Naive thymus-derived CD4-positive, alpha-beta T cell (primary cell): ENCODE data around the gene ALPL. TPM values are rescaled to one million over a fixed set of nuclear protein-coding genes. Genes with fewer than 3 reads are reported as not detected.
"Not testable (repeated sequence)": the region's sequence is repeated elsewhere in the genome, so short reads cannot be mapped to it uniquely, and the experiment has no call there.

Experiments
- ATAC-seq: fragments of 150-1000 bp; cut with Tn5 transposase; 2 replicates; pipeline ENCODE4 v1.10.0; 2021; ENCODE audit warnings: mild to moderate bottlenecking, moderate library complexity
- CTCF ChIA-PET: fragments of 350-600 bp; sonication (Branson Sonifier 250); formaldehyde crosslinking; loops from one replicate; lab custom pipeline; 2021; ENCODE audit warnings: antibody characterized with exemption; lab: Charles Lee
- POLR2A ChIA-PET: fragments of 350-600 bp; sonication (Branson Sonifier 250); formaldehyde crosslinking; loops from one replicate; lab custom pipeline; 2021; ENCODE audit warnings: antibody characterized with exemption, inconsistent platforms; lab: Charles Lee
- DNase-seq, 9 donors: peaks; one replicate each; pipeline versions ENCODE4 v3.0.0 to v3.0.0-alpha.2; 2020 to 2022; ENCODE audit warnings: mixed read lengths in 1 of 9
- H3K27ac ChIP-seq: one replicate; pipeline ENCODE4 v1.7.0; 2013; ENCODE audit warnings: mild to moderate bottlenecking, low read depth, low read length, moderate library complexity
- H3K27me3 ChIP-seq, 2 donors: one replicate each; pipeline ENCODE4 v1.7.0; 2013; ENCODE audit warnings: low read length in 2 of 2, mild to moderate bottlenecking in 2 of 2, moderate library complexity in 2 of 2; ENCODE audit not compliant: control insufficient read depth in 2 of 2, insufficient read depth in 2 of 2
- H3K36me3 ChIP-seq, 3 experiments: 1 replicate in 2 of 3; 2 replicates in 1 of 3; pipeline ENCODE4 v1.7.0; 2013; ENCODE audit warnings: low read length in 3 of 3, mild to moderate bottlenecking in 3 of 3, moderate library complexity in 1 of 3; ENCODE audit not compliant: insufficient read depth in 3 of 3, control insufficient read depth in 2 of 3
- H3K4me1 ChIP-seq, 2 donors: one replicate each; pipeline ENCODE4 v1.7.0; 2013; ENCODE audit warnings: low read length in 2 of 2, mild to moderate bottlenecking in 2 of 2, moderate library complexity in 1 of 2; ENCODE audit not compliant: control insufficient read depth in 2 of 2, insufficient read depth in 2 of 2
- H3K4me3 ChIP-seq: 2 replicates; pipeline ENCODE4 v1.7.0; 2013; ENCODE audit warnings: mild to moderate bottlenecking, low read length
- H3K9me3 ChIP-seq, 3 experiments: 1 replicate in 2 of 3; 2 replicates in 1 of 3; pipeline ENCODE4 v1.7.0; 2013; ENCODE audit warnings: low read length in 3 of 3; ENCODE audit not compliant: control insufficient read depth in 2 of 3
- H3K27ac Mint-ChIP-seq, 9 donors: one replicate each; pipeline ENCODE4 v1.8.0; 2020 to 2022; ENCODE audit warnings: mixed read lengths in 9 of 9, mild to moderate bottlenecking in 8 of 9, moderate library complexity in 5 of 9, inconsistent platforms in 2 of 9
- H3K27me3 Mint-ChIP-seq, 5 donors: one replicate each; pipeline ENCODE4 v1.8.0; 2021 to 2022; ENCODE audit warnings: mixed read lengths in 5 of 5, mild to moderate bottlenecking in 1 of 5
- H3K36me3 Mint-ChIP-seq, 5 donors: one replicate each; pipeline ENCODE4 v1.8.0; 2020 to 2022; ENCODE audit warnings: mixed read lengths in 5 of 5, mild to moderate bottlenecking in 3 of 5, inconsistent platforms in 1 of 5
- H3K4me1 Mint-ChIP-seq, 7 donors: one replicate each; pipeline ENCODE4 v1.8.0; 2020 to 2022; ENCODE audit warnings: mixed read lengths in 7 of 7, mild to moderate bottlenecking in 3 of 7, inconsistent platforms in 1 of 7
- H3K4me3 Mint-ChIP-seq, 10 donors: one replicate each; pipeline ENCODE4 v1.8.0; 2020 to 2022; ENCODE audit warnings: mild to moderate bottlenecking in 10 of 10, mixed read lengths in 10 of 10, moderate library complexity in 6 of 10, inconsistent platforms in 2 of 10
- H3K9me3 Mint-ChIP-seq, 11 donors: one replicate each; pipeline ENCODE4 v1.8.0; 2020 to 2022; ENCODE audit warnings: mixed read lengths in 11 of 11, mild to moderate bottlenecking in 4 of 11, inconsistent platforms in 1 of 11, moderate library complexity in 1 of 11
- intact Hi-C, 2 donors: fragments of 100-400 bp; cut with micrococcal nuclease; formaldehyde crosslinking; loops; one replicate each; pipeline ENCODE4 v1.15.1; 2023
- polyA plus RNA-seq, 2 donors: library from polyadenylated mRNA; unstranded; fragments of 300-500 nt; fragmentation: Illumina TruSeq; gene quantifications; one replicate each; pipeline ENCODE4 v1.2.3, GENCODE V29; 2021
- total RNA-seq, 6 experiments: library from RNA in 5 of 6; stranded (reverse) in 5 of 6; gene quantifications; 1 replicate in 5 of 6; 2 replicates in 1 of 6; pipeline ENCODE4 v1.2.3 and lab custom pipeline; 2021 to 2026

Gene ALPL
- total and polyA plus RNA-seq, 7 experiments from 2014 or later, result not detected

GRCh38 chr1:21562896-21563295 is 53.7 kb downstream of the ALPL start:
- DNase-seq (no peak), ATAC-seq (no peak)
- Histone ChIP-seq H3K4me3 (no peak overlapping the region), H3K9me3 (no peaks in the 10 kb centered on the region), H3K36me3 (no peaks in the 10 kb centered on the region), H3K27me3 (no peaks in the 10 kb centered on the region), H3K27ac (no peak overlapping the region), H3K4me1 (no peaks in the 10 kb centered on the region)
- Mint-ChIP-seq H3K9me3 (no peaks in the 10 kb centered on the region), H3K4me1 (no peaks in the 10 kb centered on the region), H3K36me3 (no peaks in the 10 kb centered on the region), H3K4me3 (no peak overlapping the region), H3K27me3 (peaks cover 0 to 9% (median 2%) of the 10 kb centered on the region in 5 donors), H3K27ac (no peak overlapping the region)
- intact Hi-C loops, result no loop called here
- POLR2A ChIA-PET, result no interaction called here
- CTCF ChIA-PET, result no interaction called here

GRCh38 chr1:21563971-21564370 is 54.7 kb downstream of the ALPL start:
- DNase-seq, result no peak
- no peak overlapping the region for H3K4me3 ChIP-seq
- no peaks in the 10 kb centered on the region for H3K9me3 ChIP-seq
- no peak overlapping the region for H3K27ac ChIP-seq
- Mint-ChIP-seq H3K36me3 (no peaks in the 10 kb centered on the region), H3K27me3 (peaks cover 0 to 6% (median 0%) of the 10 kb centered on the region in 5 donors), H3K9me3 (no peaks in the 10 kb centered on the region), H3K4me1 (no peaks in the 10 kb centered on the region), H3K4me3 (no peak overlapping the region), H3K27ac (no peak overlapping the region)
- ChIA-PET POLR2A (no interaction called here), CTCF (no interaction called here)
- intact Hi-C loops, result no loop called here
- no peak for ATAC-seq
- no peaks in the 10 kb centered on the region for H3K4me1 ChIP-seq
- H3K27me3 ChIP-seq, result no peaks in the 10 kb centered on the region
- no peaks in the 10 kb centered on the region for H3K36me3 ChIP-seq

- Histone ChIP-seq H3K4me3 (no peak overlapping the region), H3K27me3 (no peaks in the 10 kb centered on the region), H3K27ac (no peak overlapping the region), H3K4me1 (no peaks in the 10 kb centered on the region), H3K36me3 (no peaks in the 10 kb centered on the region), H3K9me3 (no peaks in the 10 kb centered on the region)
- Mint-ChIP-seq H3K27ac (no peak overlapping the region), H3K4me3 (no peak overlapping the region), H3K36me3 (no peaks in the 10 kb centered on the region), H3K27me3 (peaks cover 0 to 4% (median 0%) of the 10 kb centered on the region in 5 donors), H3K9me3 (no peaks in the 10 kb centered on the region), H3K4me1 (no peaks in the 10 kb centered on the region)
- no peak for ATAC-seq
- ChIA-PET POLR2A (no interaction called here), CTCF (no interaction called here)
- DNase-seq, result no peak
- intact Hi-C loops, result no loop called here
Measured at GRCh38 chr1:21564521-21565095, 55.4 kb downstream of the ALPL start.

- no peaks in the 10 kb centered on the region for H3K9me3 ChIP-seq
- ATAC-seq (no peak), DNase-seq (no peak)
- no peak overlapping the region for H3K27ac ChIP-seq
- no peaks in the 10 kb centered on the region for H3K27me3 ChIP-seq
- CTCF ChIA-PET, result no interaction called here
- POLR2A ChIA-PET, result no interaction called here
- Mint-ChIP-seq H3K9me3 (no peaks in the 10 kb centered on the region), H3K4me1 (no peaks in the 10 kb centered on the region), H3K27me3 (peaks cover 0 to 4% (median 0%) of the 10 kb centered on the region in 5 donors), H3K4me3 (no peak overlapping the region), H3K36me3 (no peaks in the 10 kb centered on the region), H3K27ac (no peak overlapping the region)
- no peaks in the 10 kb centered on the region for H3K36me3 ChIP-seq
- no peaks in the 10 kb centered on the region for H3K4me1 ChIP-seq
- H3K4me3 ChIP-seq, result no peak overlapping the region
- intact Hi-C loops, result no loop called here
Measured at GRCh38 chr1:21565285-21565684, 56.1 kb downstream of the ALPL start.

GRCh38 chr1:21566361-21566760 is 57.1 kb downstream of the ALPL start:
- H3K27me3 Mint-ChIP-seq, POLR2A ChIA-PET, H3K9me3 Mint-ChIP-seq, H3K36me3 ChIP-seq, H3K9me3 ChIP-seq, H3K4me3 Mint-ChIP-seq, DNase-seq, intact Hi-C loops, H3K4me1 ChIP-seq, H3K4me1 Mint-ChIP-seq, CTCF ChIA-PET, ATAC-seq, H3K27ac ChIP-seq, H3K27me3 ChIP-seq, H3K27ac Mint-ChIP-seq, H3K4me3 ChIP-seq, H3K36me3 Mint-ChIP-seq: not testable (repeated sequence)

GRCh38 chr1:21567241-21568005 is 58.2 kb downstream of the ALPL start:
- Mint-ChIP-seq H3K27ac (no peak overlapping the region), H3K4me3 (no peak overlapping the region)

More at GRCh38 chr1:21567241-21568005, 58.2 kb downstream of the ALPL start:
- no peak overlapping the region for H3K4me3 ChIP-seq
- H3K4me1 Mint-ChIP-seq, result no peaks in the 10 kb centered on the region
- intact Hi-C loops, result no loop called here
- ChIA-PET POLR2A (no interaction called here), CTCF (no interaction called here)
- no peaks in the 10 kb centered on the region for H3K36me3 ChIP-seq
- no peaks in the 10 kb centered on the region for H3K4me1 ChIP-seq
- ATAC-seq (no peak), DNase-seq (no peak)
- H3K9me3 ChIP-seq, result no peaks in the 10 kb centered on the region
- H3K9me3 Mint-ChIP-seq, result no peaks in the 10 kb centered on the region
- no peaks in the 10 kb centered on the region for H3K27me3 ChIP-seq
- no peaks in the 10 kb centered on the region for H3K36me3 Mint-ChIP-seq
- no peak overlapping the region for H3K27ac ChIP-seq
- H3K27me3 Mint-ChIP-seq, result peaks cover 0 to 4% (median 0%) of the 10 kb centered on the region in 5 donors
